K562 (cell line): ENCODE data around the gene POFUT2. TPM values are rescaled to one million over a fixed set of nuclear protein-coding genes. Genes with fewer than 3 reads are reported as not detected.
A peak's percentile ranks its signal among the peaks of the same experiment; 100 is the strongest.

ENCODE experiments used
- ATAC-seq: fragments of 200-7000 bp; cut with Tn5 transposase; 3 replicates; pipeline ENCODE4 v1.9.1; 2020; ENCODE audit warnings: moderate library complexity
- BruUV-seq: library from RNA; stranded (reverse); fragments of 400-500 nt; replicated peaks from 2 replicates; lab custom pipeline; 2021; lab: Mats Ljungman, UMichigan
- CTCF ChIA-PET: fragments of 300-600 bp; formaldehyde crosslinking; extraction: SDS; loops from one replicate; lab custom pipeline; 2021; ENCODE audit warnings: low intra/inter-chr PET ratio; lab: Yijun Ruan, JAX
- POLR2A ChIA-PET: fragments of 300-600, 350-650 bp; sonication (Branson Sonifier 250); formaldehyde crosslinking; extraction: SDS; loops from one replicate; lab custom pipeline; 2021; ENCODE audit warnings: antibody characterized with exemption, inconsistent platforms; lab: Yijun Ruan, JAX
- DNase-seq, 4 experiments: peaks; one replicate each; pipeline versions ENCODE4 v3.0.0 to v3.0.0-alpha.2; 2011 to 2018; ENCODE audit warnings: low spot score in 3 of 4, mixed read lengths in 3 of 4; ENCODE audit errors: extremely low read depth in 1 of 4
- FAIRE-seq: peaks from 2 replicates; lab custom pipeline; 2011; peaks lifted over from hg19 to GRCh38; lab: Jason Lieb, UNC
- H2AFZ ChIP-seq: 2 replicates; pipeline ENCODE4 v1.6.0; 2011; ENCODE audit warnings: low read depth, low read length, control low read depth, inconsistent platforms
- H3K27ac ChIP-seq: fragments of 200-600 bp; 3 replicates; pipeline ENCODE4 v1.8.0; 2011; ENCODE audit warnings: low read depth, mild to moderate bottlenecking, control low read depth, inconsistent platforms, low read length, moderate library complexity, mixed read lengths; ENCODE audit errors: extremely low read depth
- H3K27me3 ChIP-seq, 2 experiments: fragments of 300-600 bp in 1 of 2; 2 replicates in 1 of 2; 3 replicates in 1 of 2; pipeline versions ENCODE4 v1.6.0 to v1.8.0; 2011; ENCODE audit warnings: inconsistent platforms in 2 of 2, low read length in 2 of 2, mild to moderate bottlenecking in 1 of 2, mixed read lengths in 1 of 2, moderate library complexity in 1 of 2; ENCODE audit not compliant: control insufficient read depth in 2 of 2, insufficient read depth in 2 of 2
- H3K36me3 ChIP-seq: fragments of 300-600 bp; 3 replicates; pipeline ENCODE4 v1.8.0; 2011; ENCODE audit warnings: mild to moderate bottlenecking, low read length, inconsistent platforms; ENCODE audit not compliant: control insufficient read depth, insufficient read depth
- H3K4me1 ChIP-seq, 2 experiments: fragments of 200-600 bp in 1 of 2; replicated peaks in 1 of 2; 2 replicates in 1 of 2; 3 replicates in 1 of 2; pipeline versions ENCODE4 v1.5.1 to v1.8.0; 2011; ENCODE audit warnings: inconsistent platforms in 2 of 2, low read length in 2 of 2, mild to moderate bottlenecking in 1 of 2, mixed read lengths in 1 of 2, moderate library complexity in 1 of 2; ENCODE audit not compliant: control insufficient read depth in 2 of 2, insufficient read depth in 2 of 2
- H3K4me2 ChIP-seq: 2 replicates; pipeline ENCODE4 v1.6.1; 2011; ENCODE audit warnings: low read length, control low read depth, inconsistent platforms, mixed read lengths; ENCODE audit not compliant: insufficient read depth
- H3K4me3 ChIP-seq: fragments of 200-600 bp; sonication (generic), shearing (Covaris generic); 2 replicates; pipeline ENCODE4 v1.5.1; 2016; ENCODE audit warnings: control low read depth, inconsistent platforms
- H3K79me2 ChIP-seq: fragments of 200-600 bp; 3 replicates; pipeline ENCODE4 v1.8.0; 2011; ENCODE audit warnings: low read length, inconsistent platforms; ENCODE audit not compliant: control insufficient read depth, insufficient read depth
- H3K9ac ChIP-seq, 2 experiments: 2 replicates each; pipeline versions ENCODE4 v1.6.0 to v1.6.1; 2011; ENCODE audit warnings: low read depth in 2 of 2, low read length in 2 of 2, control low read depth in 1 of 2, inconsistent platforms in 1 of 2, mild to moderate bottlenecking in 1 of 2, mixed read lengths in 1 of 2; ENCODE audit not compliant: insufficient read depth in 1 of 2
- H3K9me1 ChIP-seq: one replicate; pipeline ENCODE4 v1.6.0; 2011; ENCODE audit warnings: inconsistent platforms, mild to moderate bottlenecking, low read length, moderate library complexity; ENCODE audit not compliant: control insufficient read depth, insufficient read depth
- H3K9me3 ChIP-seq: replicated peaks from 2 replicates; pipeline ENCODE4 v1.5.1; 2011; ENCODE audit warnings: low read depth, low read length, inconsistent platforms; ENCODE audit not compliant: control insufficient read depth, insufficient read depth
- H4K20me1 ChIP-seq: replicated peaks from 2 replicates; pipeline ENCODE4 v1.6.1; 2011; ENCODE audit warnings: low read length, inconsistent platforms, mixed read lengths; ENCODE audit not compliant: control insufficient read depth, insufficient read depth
- ATF7 ChIP-seq: fragments of 450-650 bp; IDR thresholded peaks from 2 replicates; pipeline ENCODE4 v1.7.1; 2014; ENCODE audit warnings: mild to moderate bottlenecking, moderate library complexity
- CEBPG ChIP-seq, 3 experiments: fragments of 200-800 bp in 1 of 3; sonication (Bioruptor generic) in 1 of 3; sonication (generic) in 1 of 3; formaldehyde crosslinking in 1 of 3; IDR thresholded peaks in 2 of 3; conservative IDR thresholded peaks in 1 of 3; 2 replicates each; pipeline versions ENCODE4 v1.6.1 to v1.8.0; 2016 to 2022; ENCODE audit warnings: missing compliant biosample characterization in 2 of 3, missing genetic modification characterization in 2 of 3, mild to moderate bottlenecking in 1 of 3, missing genetic modification reagents in 1 of 3
- DPF2 ChIP-seq: fragments of 450-650 bp; IDR thresholded peaks from 2 replicates; pipeline ENCODE4 v1.6.1; 2016
- ERF ChIP-seq: fragments of 450-650 bp; formaldehyde crosslinking; IDR thresholded peaks from 2 replicates; pipeline ENCODE4 v1.4.0; 2020; ENCODE audit warnings: mild to moderate bottlenecking, mixed read lengths
- EWSR1 ChIP-seq: fragments of 450-650 bp; IDR thresholded peaks from 2 replicates; pipeline ENCODE4 v1.6.1; 2018; ENCODE audit warnings: borderline replicate concordance, mild to moderate bottlenecking, low read depth, moderate library complexity; ENCODE audit not compliant: partially characterized antibody
- HSF4 ChIP-seq: fragments of 250-450 bp; sonication (Bioruptor Pico); IDR thresholded peaks from 2 replicates; pipeline ENCODE4 v2.1.2; 2022; ENCODE audit warnings: mild to moderate bottlenecking, moderate library complexity, borderline replicate concordance
- IRF2 ChIP-seq: sonication (generic); formaldehyde crosslinking; IDR thresholded peaks from 2 replicates; pipeline ENCODE4 v1.8.1; 2022; ENCODE audit warnings: mild to moderate bottlenecking, missing genetic modification reagents
- PML ChIP-seq: IDR thresholded peaks from 2 replicates; pipeline ENCODE4 v1.6.1; 2012; ENCODE audit warnings: low read length, inconsistent platforms
- PRMT5 ChIP-seq: sonication (generic); formaldehyde crosslinking; IDR thresholded peaks from 2 replicates; pipeline ENCODE4 v1.5.0; 2020; ENCODE audit warnings: missing genetic modification reagents
- RAD51 ChIP-seq: fragments of 450-650 bp; IDR thresholded peaks from 2 replicates; pipeline ENCODE4 v1.7.1; 2016; ENCODE audit warnings: low read depth, mild to moderate bottlenecking, borderline replicate concordance
- SMAD1 ChIP-seq: fragments of 150-350 bp; IDR thresholded peaks from 2 replicates; pipeline ENCODE4 v1.6.1; 2014; ENCODE audit warnings: low read length, low read depth; ENCODE audit not compliant: partially characterized antibody
- TAF9B ChIP-seq: fragments of 450-650 bp; IDR thresholded peaks from 2 replicates; pipeline ENCODE4 v1.6.1; 2018; ENCODE audit warnings: mild to moderate bottlenecking; ENCODE audit not compliant: partially characterized antibody
- XRCC5 ChIP-seq: fragments of 200-400 bp; formaldehyde crosslinking; IDR thresholded peaks from 2 replicates; pipeline ENCODE4 v1.6.1; 2017; ENCODE audit warnings: low read depth, mild to moderate bottlenecking, low read length
- ZFX ChIP-seq: sonication (generic); formaldehyde crosslinking; IDR thresholded peaks from 2 replicates; pipeline ENCODE4 v1.8.0; 2022; ENCODE audit warnings: mild to moderate bottlenecking, missing genetic modification reagents, moderate library complexity
- ZNF174 ChIP-seq: fragments of 250-450 bp; sonication (Bioruptor Pico); IDR thresholded peaks from 2 replicates; pipeline ENCODE4 v1.4.0; 2020; ENCODE audit warnings: mild to moderate bottlenecking
- ZNF282 ChIP-seq: sonication (generic); formaldehyde crosslinking; IDR thresholded peaks from 2 replicates; pipeline ENCODE4 v1.8.1; 2023; ENCODE audit warnings: missing genetic modification reagents
- ZNF507 ChIP-seq: conservative IDR thresholded peaks from 2 replicates; pipeline ENCODE4 v1.6.1; 2017; ENCODE audit warnings: missing genetic modification characterization, missing compliant biosample characterization
- ZNF695 ChIP-seq: fragments of 450-650 bp; formaldehyde crosslinking; IDR thresholded peaks from 2 replicates; pipeline ENCODE4 v1.4.0; 2020; ENCODE audit warnings: mild to moderate bottlenecking, moderate library complexity
- ZNF830 ChIP-seq: fragments of 250-450 bp; sonication (Bioruptor Pico); IDR thresholded peaks from 2 replicates; pipeline ENCODE4 v1.5.0; 2021; ENCODE audit warnings: mild to moderate bottlenecking
- WGBS: fragments of 100-300 bp; shearing (Covaris generic); methylation state at CpG from one replicate; pipeline ENCODE4 v1.1.6; 2016; ENCODE audit warnings: low coverage, mixed read lengths; ENCODE audit not compliant: insufficient coverage; ENCODE audit errors: missing lambda C conversion rate; 5-methylcytosine and 5-hydroxymethylcytosine counted together
- in situ Hi-C: fragments of 300-500 bp; cut with MboI; formaldehyde crosslinking; loops from 4 replicates; pipeline ENCODE4 v1.15.0; 2018; ENCODE audit warnings: inconsistent platforms, mixed read lengths
- intact Hi-C: fragments of 100-400 bp; cut with micrococcal nuclease; formaldehyde crosslinking; loops from 2 replicates; pipeline ENCODE4 v1.14.2; 2022
- polyA plus RNA-seq, 8 experiments: library from polyadenylated mRNA; depleted of rRNA in 4 of 8; stranded (reverse) in 5 of 8; unstranded in 3 of 8; fragments of >200 nt; fragmentation: Nextera tagmentation in 2 of 8; fragmentation: Illumina TruSeq in 1 of 8; extraction: Ambion mirVana in 2 of 8; extraction: Trizol in 1 of 8; gene quantifications; 2 replicates each; pipeline versions ENCODE4 v1.2.1 to v1.2.3, GENCODE V29; 2011 to 2014; ENCODE audit warnings: inconsistent platforms in 1 of 8, missing spikeins in 1 of 8
- total RNA-seq, 7 experiments: library from RNA; depleted of rRNA in 6 of 7; stranded (reverse); fragments of >200 nt in 6 of 7; fragmentation: Illumina TruSeq in 2 of 7; extraction: Trizol in 2 of 7; gene quantifications; 2 replicates each; pipeline versions ENCODE4 v1.2.1 to v1.2.3, GENCODE V29; 2011 to 2021; ENCODE audit warnings: low replicate concordance in 1 of 7
- TF ChIP-seq, protein P1 (sequence below): fragments of 450-650 bp; formaldehyde crosslinking; IDR thresholded peaks from 2 replicates; pipeline ENCODE4 v1.4.0; 2022; ENCODE audit warnings: missing genetic modification characterization
- TF ChIP-seq, protein P2 (sequence below): sonication (generic); formaldehyde crosslinking; IDR thresholded peaks from 2 replicates; pipeline ENCODE4 v1.5.0; 2020; ENCODE audit warnings: missing genetic modification reagents
- TF ChIP-seq, protein P3 (sequence below): fragments of 250-450 bp; sonication (Bioruptor Pico); IDR thresholded peaks from 2 replicates; pipeline ENCODE4 v1.8.0; 2021; ENCODE audit warnings: mild to moderate bottlenecking, moderate library complexity

The POFUT2 gene
- total and polyA plus RNA-seq, 9 of the 15 experiments (the other 6 are each of a cell fraction or from before 2014, with no cell fraction given), result 1.1 to 24.2 (median 11.0) TPM

GRCh38 chr21:45220071-45220481, 67.6 kb downstream of the POFUT2 start:
- no peak for FAIRE-seq
- in situ Hi-C loops, result no loop called here
- TF ChIP-seq CEBPG (CRISPR knock-in tag; IDR thresholded peaks at IDR 0.05) (no peak; the same call in 1 of the 2 replicates), CEBPG (tag; conservative IDR thresholded peaks at IDR 0.05 in 1 of 2, IDR thresholded peaks at IDR 0.05 in 1 of 2) (peak in 1 of 2 experiments; percentile 46; a peak in 1 of 4 replicates), PML (no peak), HSF4 (CRISPR knock-in tag) (no peak), IRF2 (CRISPR knock-in tag) (no peak), ATF7 (no peak), ZFX (no peak), XRCC5 (no peak), ZNF174 (CRISPR knock-in tag) (no peak), SMAD1 (no peak), ZNF507 (tag) (no peak), RAD51 (peak; percentile 49; the same call in 1 of the 2 replicates), ZNF282 (CRISPR knock-in tag) (no peak), DPF2 (no peak), TAF9B (no peak), PRMT5 (CRISPR knock-in tag) (no peak), ZNF695 (CRISPR knock-in tag) (no peak), ERF (CRISPR knock-in tag) (no peak), ZNF830 (CRISPR knock-in tag) (no peak), EWSR1 (no peak)
- TF ChIP-seq, protein P1, sequence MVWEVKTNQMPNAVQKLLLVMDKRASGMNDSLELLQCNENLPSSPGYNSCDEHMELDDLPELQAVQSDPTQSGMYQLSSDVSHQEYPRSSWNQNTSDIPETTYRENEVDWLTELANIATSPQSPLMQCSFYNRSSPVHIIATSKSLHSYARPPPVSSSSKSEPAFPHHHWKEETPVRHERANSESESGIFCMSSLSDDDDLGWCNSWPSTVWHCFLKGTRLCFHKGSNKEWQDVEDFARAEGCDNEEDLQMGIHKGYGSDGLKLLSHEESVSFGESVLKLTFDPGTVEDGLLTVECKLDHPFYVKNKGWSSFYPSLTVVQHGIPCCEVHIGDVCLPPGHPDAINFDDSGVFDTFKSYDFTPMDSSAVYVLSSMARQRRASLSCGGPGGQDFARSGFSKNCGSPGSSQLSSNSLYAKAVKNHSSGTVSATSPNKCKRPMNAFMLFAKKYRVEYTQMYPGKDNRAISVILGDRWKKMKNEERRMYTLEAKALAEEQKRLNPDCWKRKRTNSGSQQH (CRISPR knock-in tag), result no peak
- TF ChIP-seq, protein P2, sequence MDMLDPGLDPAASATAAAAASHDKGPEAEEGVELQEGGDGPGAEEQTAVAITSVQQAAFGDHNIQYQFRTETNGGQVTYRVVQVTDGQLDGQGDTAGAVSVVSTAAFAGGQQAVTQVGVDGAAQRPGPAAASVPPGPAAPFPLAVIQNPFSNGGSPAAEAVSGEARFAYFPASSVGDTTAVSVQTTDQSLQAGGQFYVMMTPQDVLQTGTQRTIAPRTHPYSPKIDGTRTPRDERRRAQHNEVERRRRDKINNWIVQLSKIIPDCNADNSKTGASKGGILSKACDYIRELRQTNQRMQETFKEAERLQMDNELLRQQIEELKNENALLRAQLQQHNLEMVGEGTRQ (CRISPR knock-in tag), result peak; percentile 58
- TF ChIP-seq, protein P3, sequence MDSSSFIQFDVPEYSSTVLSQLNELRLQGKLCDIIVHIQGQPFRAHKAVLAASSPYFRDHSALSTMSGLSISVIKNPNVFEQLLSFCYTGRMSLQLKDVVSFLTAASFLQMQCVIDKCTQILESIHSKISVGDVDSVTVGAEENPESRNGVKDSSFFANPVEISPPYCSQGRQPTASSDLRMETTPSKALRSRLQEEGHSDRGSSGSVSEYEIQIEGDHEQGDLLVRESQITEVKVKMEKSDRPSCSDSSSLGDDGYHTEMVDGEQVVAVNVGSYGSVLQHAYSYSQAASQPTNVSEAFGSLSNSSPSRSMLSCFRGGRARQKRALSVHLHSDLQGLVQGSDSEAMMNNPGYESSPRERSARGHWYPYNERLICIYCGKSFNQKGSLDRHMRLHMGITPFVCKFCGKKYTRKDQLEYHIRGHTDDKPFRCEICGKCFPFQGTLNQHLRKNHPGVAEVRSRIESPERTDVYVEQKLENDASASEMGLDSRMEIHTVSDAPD (CRISPR knock-in tag), result no peak

More at GRCh38 chr21:45220071-45220481, 67.6 kb downstream of the POFUT2 start:
- Histone ChIP-seq H3K79me2 (no peaks in the 10 kb centered on the region), H2AFZ (no peak overlapping the region), H4K20me1 (0 out of 2 replicates have a peak, but pooled peaks cover 4% of the 10 kb centered on the region), H3K27ac (no peak overlapping the region), H3K36me3 (no peaks in the 10 kb centered on the region), H3K4me1 (peaks cover 0 to 10% of the 10 kb centered on the region in 2 experiments; a peak in 1 of 5 replicates), H3K4me3 (no peak overlapping the region), H3K9me1 (no peaks in the 10 kb centered on the region), H3K4me2 (no peak overlapping the region), H3K9me3 (no peaks in the 10 kb centered on the region), H3K9ac (no peak overlapping the region), H3K27me3 (peaks cover 4 to 8% of the 10 kb centered on the region in 2 experiments; a peak in 2 of 5 replicates)
- intact Hi-C loops, result no loop called here
- BruUV-seq, result no TSS peak
- 16% methylated on average over 4 of the region's 4 CpGs for WGBS
- DNase-seq (no peak), ATAC-seq (no peak)
- CTCF ChIA-PET, result no interaction called here
- POLR2A ChIA-PET, result no interaction called here
